Transverse colon (tissue), 4 donors: ENCODE results near the gene ITIH5. TPM values are rescaled to one million over a fixed set of nuclear protein-coding genes. Genes with fewer than 3 reads are reported as not detected.

Experiments
- DNase-seq: peaks from one replicate; pipeline ENCODE4 v3.0.0-alpha.2; 2019
- H3K27ac ChIP-seq, 4 donors: fragments of 200-600 bp; sonication (generic); 2 replicates each; pipeline ENCODE4 v1.5.1; 2016 to 2018; ENCODE audit warnings: inconsistent platforms in 4 of 4
- H3K27me3 ChIP-seq: fragments of 200-600 bp; sonication (generic); 2 replicates; pipeline ENCODE4 v1.5.1; 2017; ENCODE audit warnings: inconsistent platforms
- H3K36me3 ChIP-seq, 4 donors: fragments of 200-600 bp; sonication (generic); 2 replicates each; pipeline ENCODE4 v1.5.1; 2017 to 2019; ENCODE audit warnings: inconsistent platforms in 4 of 4
- H3K4me1 ChIP-seq, 4 donors: fragments of 200-600 bp; sonication (generic); 2 replicates each; pipeline ENCODE4 v1.5.1; 2017 to 2020; ENCODE audit warnings: inconsistent platforms in 4 of 4
- H3K4me3 ChIP-seq, 4 donors: fragments of 200-600 bp; sonication (generic); 1 replicate in 1 of 4; 2 replicates in 3 of 4; pipeline versions ENCODE4 v1.5.1 to v1.6.1; 2017 to 2019; ENCODE audit warnings: inconsistent platforms in 4 of 4
- H3K9me3 ChIP-seq, 2 donors: fragments of 200-600 bp; sonication (generic); 2 replicates each; pipeline ENCODE4 v1.5.1; 2017 to 2019; ENCODE audit warnings: inconsistent platforms in 2 of 2
- EP300 ChIP-seq: sonication (generic); formaldehyde crosslinking; IDR thresholded peaks from one replicate; pipeline ENCODE4 v1.6.1; 2017; ENCODE audit warnings: antibody characterized with exemption, low read depth
- POLR2A ChIP-seq: fragments of 450-650 bp; IDR thresholded peaks from one replicate; pipeline ENCODE4 v1.6.1; 2016; ENCODE audit warnings: antibody characterized with exemption, mild to moderate bottlenecking, moderate library complexity
- POLR2AphosphoS5 ChIP-seq, 3 donors: sonication (generic); formaldehyde crosslinking; IDR thresholded peaks; one replicate each; pipeline ENCODE4 v1.6.1; 2016; ENCODE audit warnings: antibody characterized with exemption in 3 of 3
- WGBS, 2 donors: methylation state at CpG; one replicate each; pipeline ENCODE4 v1.1.5; 2018; ENCODE audit warnings: low coverage in 1 of 2; 5-methylcytosine and 5-hydroxymethylcytosine counted together
- in situ Hi-C, 4 donors: fragments of 200-750 bp; cut with MboI; loops; one replicate each; pipeline versions ENCODE4 v1.15.0 to v1.15.1; 2017; ENCODE audit warnings: low sequenced_read_pairs in 3 of 4, low pct_ligation_motif_present in 1 of 4, low pct_unique_long_range_greater_than_20kb in 1 of 4
- intact Hi-C: fragments of 100-400 bp; cut with DNase I; formaldehyde crosslinking; loops from one replicate; pipeline ENCODE4 v1.15.1; 2023; ENCODE audit warnings: low total_unique reads
- total RNA-seq, 4 donors: library from RNA; depleted of rRNA; stranded (reverse); fragments of >200 nt; gene quantifications; one replicate each; pipeline ENCODE4 v1.1.0, GENCODE V29; 2016
- TF ChIP-seq, protein P1 (sequence below), 5 experiments: fragments of 200-600 bp in 3 of 5; fragments of 450-650 bp in 2 of 5; sonication (generic) in 3 of 5; IDR thresholded peaks; 1 replicate in 2 of 5; 2 replicates in 3 of 5; pipeline ENCODE4 v1.5.1; 2016 to 2017; ENCODE audit warnings: antibody characterized with exemption in 5 of 5, inconsistent platforms in 3 of 5, mild to moderate bottlenecking in 2 of 5, moderate library complexity in 1 of 5

The ITIH5 gene
- total RNA-seq, 4 donors from 2014 or later = 13.2 to 169 (median 17.0) TPM

DNA sequence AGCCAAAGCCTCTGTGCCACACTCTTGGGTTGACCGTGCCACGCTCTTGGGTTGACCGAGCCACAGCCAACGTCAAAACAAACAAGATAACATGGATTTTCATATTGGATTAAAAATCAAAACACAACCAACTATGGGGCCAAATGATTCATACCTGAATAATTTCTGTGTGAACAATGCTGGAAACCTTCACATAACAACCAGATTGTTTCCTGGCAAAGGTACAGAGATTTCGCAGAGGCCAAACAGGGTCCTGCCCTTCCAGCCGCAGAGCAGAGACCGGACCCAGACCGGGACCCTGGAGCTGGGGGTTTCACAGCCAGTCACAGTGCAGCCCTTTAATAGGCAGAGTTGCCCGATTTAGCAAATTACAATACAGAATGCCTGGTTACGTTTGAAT, 40.5 kb downstream of the ITIH5 start:
- in situ Hi-C loops = no loop called here

DNA sequence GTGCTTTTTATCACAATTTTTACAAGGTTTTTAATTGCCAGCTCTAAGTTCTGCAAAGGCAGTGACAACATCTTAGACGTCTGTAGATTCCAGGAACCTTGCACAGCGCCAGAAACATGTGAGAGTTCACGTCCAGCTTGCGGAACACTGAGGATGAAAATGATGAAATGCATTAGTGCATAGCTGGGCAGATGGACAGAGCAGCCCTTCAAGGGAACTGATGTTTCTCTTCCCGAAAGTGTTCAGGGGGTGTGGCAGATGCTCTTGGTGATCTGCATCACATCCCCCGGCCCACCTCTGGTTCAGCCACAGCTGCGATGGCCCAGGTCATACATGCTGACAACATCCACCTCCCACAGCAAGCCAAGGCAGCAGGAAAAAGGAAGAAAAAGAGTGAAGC, 40.9 kb downstream of the ITIH5 start:
- in situ Hi-C loops (no loop called here), intact Hi-C loops (no loop called here)
- Histone ChIP-seq H3K4me3 (no peak overlapping the region), H3K9me3 (no peaks in the 10 kb centered on the region), H3K4me1 (peaks cover 0 to 11% (median 4%) of the 10 kb centered on the region in 4 donors), H3K27ac (peak overlapping the region; percentile 63 to 80 (median 70)), H3K36me3 (no peaks in the 10 kb centered on the region), H3K27me3 (no peaks in the 10 kb centered on the region)
- TF ChIP-seq, protein P1, sequence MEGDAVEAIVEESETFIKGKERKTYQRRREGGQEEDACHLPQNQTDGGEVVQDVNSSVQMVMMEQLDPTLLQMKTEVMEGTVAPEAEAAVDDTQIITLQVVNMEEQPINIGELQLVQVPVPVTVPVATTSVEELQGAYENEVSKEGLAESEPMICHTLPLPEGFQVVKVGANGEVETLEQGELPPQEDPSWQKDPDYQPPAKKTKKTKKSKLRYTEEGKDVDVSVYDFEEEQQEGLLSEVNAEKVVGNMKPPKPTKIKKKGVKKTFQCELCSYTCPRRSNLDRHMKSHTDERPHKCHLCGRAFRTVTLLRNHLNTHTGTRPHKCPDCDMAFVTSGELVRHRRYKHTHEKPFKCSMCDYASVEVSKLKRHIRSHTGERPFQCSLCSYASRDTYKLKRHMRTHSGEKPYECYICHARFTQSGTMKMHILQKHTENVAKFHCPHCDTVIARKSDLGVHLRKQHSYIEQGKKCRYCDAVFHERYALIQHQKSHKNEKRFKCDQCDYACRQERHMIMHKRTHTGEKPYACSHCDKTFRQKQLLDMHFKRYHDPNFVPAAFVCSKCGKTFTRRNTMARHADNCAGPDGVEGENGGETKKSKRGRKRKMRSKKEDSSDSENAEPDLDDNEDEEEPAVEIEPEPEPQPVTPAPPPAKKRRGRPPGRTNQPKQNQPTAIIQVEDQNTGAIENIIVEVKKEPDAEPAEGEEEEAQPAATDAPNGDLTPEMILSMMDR (IDR thresholded peaks at IDR 0.05) = no peak
- TF ChIP-seq POLR2AphosphoS5 (IDR thresholded peaks at IDR 0.05) (peak; percentile 70 to 83 (median 76)), EP300 (peak; percentile 95), POLR2A (no peak)
- peak; percentile 38 for DNase-seq
- 63 to 72% methylated on average over 6 to 7 of the region's 7 CpGs for WGBS, 2 donors

More for the DNA sequence above, 40.5 kb downstream of the ITIH5 start:
- Histone ChIP-seq H3K27ac (peak overlapping the region; percentile 63 to 80 (median 70)), H3K36me3 (no peaks in the 10 kb centered on the region), H3K4me3 (no peak overlapping the region), H3K9me3 (no peaks in the 10 kb centered on the region), H3K4me1 (peaks cover 0 to 11% (median 4%) of the 10 kb centered on the region in 4 donors), H3K27me3 (no peaks in the 10 kb centered on the region)
- intact Hi-C loops = no loop called here
- TF ChIP-seq, protein P1 (IDR thresholded peaks at IDR 0.05) = no peak
- TF ChIP-seq POLR2A (no peak), POLR2AphosphoS5 (IDR thresholded peaks at IDR 0.05) (no peak), EP300 (no peak)
- DNase-seq = no peak
- WGBS, 2 donors = 54 to 71% methylated on average over 9 to 10 of the region's 10 CpGs

GRCh38 chr10:7625009-7625408, 41.8 kb downstream of the ITIH5 start:
- in situ Hi-C loops = no loop called here
- H3K4me3 ChIP-seq = no peak overlapping the region
- no peak for DNase-seq
- H3K9me3 ChIP-seq = no peaks in the 10 kb centered on the region
- peak overlapping the region; percentile 63 to 80 (median 70) for H3K27ac ChIP-seq
- 89 to 92% methylated on average over 2 of the region's 2 CpGs for WGBS, 2 donors
- H3K27me3 ChIP-seq = no peaks in the 10 kb centered on the region
- intact Hi-C loops = no loop called here
- TF ChIP-seq, protein P1 (IDR thresholded peaks at IDR 0.05) = no peak
- TF ChIP-seq POLR2A (no peak), POLR2AphosphoS5 (IDR thresholded peaks at IDR 0.05) (peak in 1 of 3 donors; percentile 59), EP300 (no peak)
- no peaks in the 10 kb centered on the region for H3K36me3 ChIP-seq
- peaks cover 0 to 11% (median 4%) of the 10 kb centered on the region in 4 donors for H3K4me1 ChIP-seq

DNA sequence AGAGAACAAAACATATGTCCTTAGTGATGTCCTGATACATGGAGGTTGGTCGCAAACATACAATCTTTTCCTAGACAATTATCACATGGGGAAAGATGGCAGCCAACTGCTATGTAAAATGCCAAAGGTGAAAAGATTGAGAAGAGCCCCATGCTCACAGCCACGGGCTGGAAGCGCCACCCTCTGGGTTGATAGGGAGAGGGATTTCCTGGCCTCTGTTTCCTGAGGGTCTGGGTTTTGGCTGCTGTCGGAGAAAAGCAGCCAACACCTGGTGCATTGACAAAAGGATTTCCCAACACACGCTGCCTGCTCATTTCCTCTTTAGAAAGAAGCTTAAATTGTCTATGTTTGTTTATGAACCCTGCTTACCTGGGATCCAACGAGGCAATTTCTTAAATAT, 43.8 kb downstream of the ITIH5 start:
- Histone ChIP-seq H3K4me1 (peaks cover 0 to 16% (median 10%) of the 10 kb centered on the region in 4 donors), H3K27ac (no peak overlapping the region), H3K36me3 (no peaks in the 10 kb centered on the region), H3K4me3 (no peak overlapping the region), H3K9me3 (no peaks in the 10 kb centered on the region), H3K27me3 (no peaks in the 10 kb centered on the region)
- intact Hi-C loops = no loop called here
- no peak for TF ChIP-seq POLR2AphosphoS5 (IDR thresholded peaks at IDR 0.05)
- no peak for TF ChIP-seq POLR2A
- TF ChIP-seq, protein P1 (IDR thresholded peaks at IDR 0.05) = no peak
- no peak for TF ChIP-seq EP300
- in situ Hi-C loops = no loop called here
- WGBS, 2 donors = 47 to 52% methylated on average over 3 to 6 of the region's 6 CpGs
- no peak for DNase-seq
